ENCODE results near the gene GALNT16. TPM values are rescaled to one million over a fixed set of nuclear protein-coding genes. Genes with fewer than 3 reads are reported as not detected.

Gene GALNT16
- total and polyA plus RNA-seq, 2 donors (not counting 3 experiments of a cell fraction or from before 2014, with no cell fraction given): 0.39 to 0.49 TPM

GRCh38 chr14:69313176-69313575 lies 53.2 kb downstream of the GALNT16 start:
- intact Hi-C loops (cut with micrococcal nuclease) (no loop called here), dilution Hi-C loops (cut with MboI; ENCODE audit: extremely low pct_ligation_motif_present, low sequenced_read_pairs) (no loop called here)
- Histone ChIP-seq H3K4me1 (ENCODE audit: control insufficient read depth, extremely low read depth, insufficient read depth, low read length) (no peaks in the 10 kb centered on the region), H3K36me3 (ENCODE audit: control insufficient read depth in 2 of 2, extremely low read depth in 1 of 2, insufficient read depth in 2 of 2, low read length in 2 of 2) (no peaks in the 10 kb centered on the region), H2AFZ (ENCODE audit: low read depth, low read length) (no peak overlapping the region), H3K4me3 (replicated peaks in 1 of 3; ENCODE audit: insufficient read depth in 1 of 3, low read depth in 1 of 3, low read length in 3 of 3) (no peak overlapping the region), H3K9ac (replicated peaks; ENCODE audit: extremely low read depth, insufficient read depth, low read length) (no peak overlapping the region), H3K79me2 (ENCODE audit: control insufficient read depth, insufficient read depth, low read length) (no peaks in the 10 kb centered on the region), H3K9me3 (replicated peaks; ENCODE audit: control insufficient read depth, insufficient read depth, low read length) (no peaks in the 10 kb centered on the region), H4K20me1 (replicated peaks; ENCODE audit: control insufficient read depth, extremely low read depth, insufficient read depth, low read length) (no peaks in the 10 kb centered on the region), H3K27me3 (ENCODE audit: control insufficient read depth in 2 of 2, insufficient read depth in 2 of 2, low read length in 2 of 2) (peaks cover 5 to 17% of the 10 kb centered on the region in 2 experiments), H3K27ac (ENCODE audit: insufficient read depth, low read depth, low read length) (no peak overlapping the region), H3K4me2 (ENCODE audit: insufficient read depth, low read length) (no peak overlapping the region), H3K9me1 (replicated peaks; ENCODE audit: control insufficient read depth, extremely low read depth, insufficient read depth, low read length) (no peaks in the 10 kb centered on the region)
- no peak for FAIRE-seq
- CTCF ChIA-PET: no interaction called here
- DNase-seq (ENCODE audit: low read depth, low spot score): no peak
- BruUV-seq (replicated peaks): no TSS peak
- TF ChIP-seq GATA2 (IDR thresholded peaks at IDR 0.05; ENCODE audit: insufficient read depth, insufficient read length, low read depth, low read length) (no peak), EZH2 (IDR thresholded peaks at IDR 0.05; ENCODE audit: borderline replicate concordance, low read depth, low read length, severe bottlenecking) (no peak), JUN (IDR thresholded peaks at IDR 0.05; ENCODE audit: borderline replicate concordance, insufficient read depth, insufficient read length, low read depth) (no peak), CTCF (IDR thresholded peaks at IDR 0.05; ENCODE audit: extremely low read depth in 1 of 2, insufficient read depth in 1 of 2, low read depth in 1 of 2, low read length in 2 of 2) (no peak), POLR2A (IDR thresholded peaks at IDR 0.05; ENCODE audit: low read depth, low read length) (no peak), MAX (IDR thresholded peaks at IDR 0.05; ENCODE audit: insufficient read depth, insufficient read length) (no peak), POLR2AphosphoS5 (IDR thresholded peaks at IDR 0.05; ENCODE audit: insufficient read depth, low read depth, low read length) (no peak), FOS (IDR thresholded peaks at IDR 0.05; ENCODE audit: borderline replicate concordance, insufficient read depth, low read length) (no peak), MYC (IDR thresholded peaks at IDR 0.05; ENCODE audit: low read depth, low read length) (no peak)
- POLR2A ChIA-PET: no interaction called here

Measured in endothelial cell of umbilical vein (primary cell).